ENCODE measurements around the gene ZRANB3. TPM values are rescaled to one million over a fixed set of nuclear protein-coding genes. Genes with fewer than 3 reads are reported as not detected.

The ZRANB3 gene
- total and polyA plus RNA-seq, 2 experiments from 2014 or later, result 10.5 to 16.8 TPM

DNA sequence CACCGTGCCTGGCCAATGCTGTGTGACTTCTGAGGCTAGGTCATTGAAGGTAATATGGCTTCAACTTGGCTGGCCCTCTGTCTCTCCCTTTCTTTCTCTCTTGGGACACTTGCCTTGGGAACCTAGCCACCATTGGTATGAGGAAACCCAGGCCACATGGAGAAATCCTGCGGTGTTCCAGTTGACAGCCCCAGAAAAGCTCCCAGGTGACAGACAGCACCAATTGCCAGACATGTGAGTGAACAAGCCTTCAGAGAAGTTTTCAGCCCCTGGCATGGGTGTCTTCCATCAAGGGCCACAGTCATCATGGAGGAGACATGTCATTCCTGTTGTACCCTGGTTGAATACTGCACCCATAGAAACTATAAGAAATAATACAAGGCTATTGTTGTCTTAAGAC lies 292.4 kb downstream of the ZRANB3 start (continued):
- TF ChIP-seq, protein P1, sequence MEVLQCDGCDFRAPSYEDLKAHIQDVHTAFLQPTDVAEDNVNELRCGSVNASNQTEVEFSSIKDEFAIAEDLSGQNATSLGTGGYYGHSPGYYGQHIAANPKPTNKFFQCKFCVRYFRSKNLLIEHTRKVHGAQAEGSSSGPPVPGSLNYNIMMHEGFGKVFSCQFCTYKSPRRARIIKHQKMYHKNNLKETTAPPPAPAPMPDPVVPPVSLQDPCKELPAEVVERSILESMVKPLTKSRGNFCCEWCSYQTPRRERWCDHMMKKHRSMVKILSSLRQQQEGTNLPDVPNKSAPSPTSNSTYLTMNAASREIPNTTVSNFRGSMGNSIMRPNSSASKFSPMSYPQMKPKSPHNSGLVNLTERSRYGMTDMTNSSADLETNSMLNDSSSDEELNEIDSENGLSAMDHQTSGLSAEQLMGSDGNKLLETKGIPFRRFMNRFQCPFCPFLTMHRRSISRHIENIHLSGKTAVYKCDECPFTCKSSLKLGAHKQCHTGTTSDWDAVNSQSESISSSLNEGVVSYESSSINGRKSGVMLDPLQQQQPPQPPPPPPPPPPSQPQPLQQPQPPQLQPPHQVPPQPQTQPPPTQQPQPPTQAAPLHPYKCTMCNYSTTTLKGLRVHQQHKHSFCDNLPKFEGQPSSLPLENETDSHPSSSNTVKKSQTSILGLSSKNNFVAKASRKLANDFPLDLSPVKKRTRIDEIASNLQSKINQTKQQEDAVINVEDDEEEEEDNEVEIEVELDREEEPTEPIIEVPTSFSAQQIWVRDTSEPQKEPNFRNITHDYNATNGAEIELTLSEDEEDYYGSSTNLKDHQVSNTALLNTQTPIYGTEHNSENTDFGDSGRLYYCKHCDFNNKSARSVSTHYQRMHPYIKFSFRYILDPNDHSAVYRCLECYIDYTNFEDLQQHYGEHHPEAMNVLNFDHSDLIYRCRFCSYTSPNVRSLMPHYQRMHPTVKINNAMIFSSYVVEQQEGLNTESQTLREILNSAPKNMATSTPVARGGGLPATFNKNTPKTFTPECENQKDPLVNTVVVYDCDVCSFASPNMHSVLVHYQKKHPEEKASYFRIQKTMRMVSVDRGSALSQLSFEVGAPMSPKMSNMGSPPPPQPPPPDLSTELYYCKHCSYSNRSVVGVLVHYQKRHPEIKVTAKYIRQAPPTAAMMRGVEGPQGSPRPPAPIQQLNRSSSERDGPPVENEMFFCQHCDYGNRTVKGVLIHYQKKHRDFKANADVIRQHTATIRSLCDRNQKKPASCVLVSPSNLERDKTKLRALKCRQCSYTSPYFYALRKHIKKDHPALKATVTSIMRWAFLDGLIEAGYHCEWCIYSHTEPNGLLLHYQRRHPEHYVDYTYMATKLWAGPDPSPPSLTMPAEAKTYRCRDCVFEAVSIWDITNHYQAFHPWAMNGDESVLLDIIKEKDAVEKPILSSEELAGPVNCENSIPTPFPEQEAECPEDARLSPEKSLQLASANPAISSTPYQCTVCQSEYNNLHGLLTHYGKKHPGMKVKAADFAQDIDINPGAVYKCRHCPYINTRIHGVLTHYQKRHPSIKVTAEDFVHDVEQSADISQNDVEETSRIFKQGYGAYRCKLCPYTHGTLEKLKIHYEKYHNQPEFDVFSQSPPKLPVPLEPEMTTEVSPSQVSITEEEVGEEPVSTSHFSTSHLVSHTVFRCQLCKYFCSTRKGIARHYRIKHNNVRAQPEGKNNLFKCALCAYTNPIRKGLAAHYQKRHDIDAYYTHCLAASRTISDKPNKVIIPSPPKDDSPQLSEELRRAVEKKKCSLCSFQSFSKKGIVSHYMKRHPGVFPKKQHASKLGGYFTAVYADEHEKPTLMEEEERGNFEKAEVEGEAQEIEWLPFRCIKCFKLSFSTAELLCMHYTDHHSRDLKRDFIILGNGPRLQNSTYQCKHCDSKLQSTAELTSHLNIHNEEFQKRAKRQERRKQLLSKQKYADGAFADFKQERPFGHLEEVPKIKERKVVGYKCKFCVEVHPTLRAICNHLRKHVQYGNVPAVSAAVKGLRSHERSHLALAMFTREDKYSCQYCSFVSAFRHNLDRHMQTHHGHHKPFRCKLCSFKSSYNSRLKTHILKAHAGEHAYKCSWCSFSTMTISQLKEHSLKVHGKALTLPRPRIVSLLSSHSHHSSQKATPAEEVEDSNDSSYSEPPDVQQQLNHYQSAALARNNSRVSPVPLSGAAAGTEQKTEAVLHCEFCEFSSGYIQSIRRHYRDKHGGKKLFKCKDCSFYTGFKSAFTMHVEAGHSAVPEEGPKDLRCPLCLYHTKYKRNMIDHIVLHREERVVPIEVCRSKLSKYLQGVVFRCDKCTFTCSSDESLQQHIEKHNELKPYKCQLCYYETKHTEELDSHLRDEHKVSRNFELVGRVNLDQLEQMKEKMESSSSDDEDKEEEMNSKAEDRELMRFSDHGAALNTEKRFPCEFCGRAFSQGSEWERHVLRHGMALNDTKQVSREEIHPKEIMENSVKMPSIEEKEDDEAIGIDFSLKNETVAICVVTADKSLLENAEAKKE (CRISPR knock-in tag; IDR thresholded peaks at IDR 0.05), result no peak
- TF ChIP-seq JUNB (IDR thresholded peaks at IDR 0.05; ENCODE audit: unreplicated experiment), result no peak

DNA sequence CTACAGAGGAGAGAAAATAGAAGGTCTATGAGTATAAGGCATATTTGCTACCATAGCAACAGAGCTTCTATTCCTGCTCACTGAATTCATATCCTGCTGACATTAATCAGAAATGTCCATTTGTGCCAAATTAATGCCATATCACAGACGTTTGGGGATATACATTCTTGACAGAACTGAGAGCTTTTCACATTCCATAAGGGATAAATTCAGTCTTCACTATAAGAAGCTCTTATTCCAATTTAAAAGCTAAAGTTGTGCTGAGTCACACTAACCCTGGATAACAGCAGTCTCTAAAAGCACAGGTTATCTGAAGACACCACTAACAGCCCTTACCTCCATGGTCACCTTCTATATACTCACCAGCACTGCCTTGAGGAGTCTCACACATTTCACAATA lies 300.9 kb downstream of the ZRANB3 start:
- Histone ChIP-seq H3K9me2 (ENCODE audit: insufficient read depth) (no peaks in the 10 kb centered on the region; the same call in 1 of the 2 replicates), H3K4me2 (no peak overlapping the region), H3F3A (replicated peaks; ENCODE audit: low read depth) (no peaks in the 10 kb centered on the region), H4K20me1 (replicated peaks; ENCODE audit: insufficient read depth) (no peaks in the 10 kb centered on the region), H3K79me2 (replicated peaks; ENCODE audit: insufficient read depth) (no peaks in the 10 kb centered on the region), H3K4me1 (ENCODE audit: insufficient read depth) (no peaks in the 10 kb centered on the region), H3K27ac (ENCODE audit: low read depth) (no peak overlapping the region), H2AFZ (no peak overlapping the region), H3K36me3 (ENCODE audit: insufficient read depth) (peaks cover 3% of the 10 kb centered on the region; the same call in 1 of the 2 replicates), H3K4me3 (no peak overlapping the region), H3K27me3 (ENCODE audit: insufficient read depth) (no peaks in the 10 kb centered on the region)
- peaks cover 25% of the 10 kb centered on the region for H3K9me3 Mint-ChIP-seq
- H3K36me3 Mint-ChIP-seq (ENCODE audit: low read depth), result peaks cover 26% of the 10 kb centered on the region
- peaks cover 4% of the 10 kb centered on the region for H3K27me3 Mint-ChIP-seq (ENCODE audit: insufficient read depth, low read depth, poor library complexity)
- no peaks in the 10 kb centered on the region for H3K4me1 Mint-ChIP-seq
- no peak overlapping the region for H3K27ac Mint-ChIP-seq
- ATAC-seq (no peak), DNase-seq (ENCODE audit: low spot score) (no peak)
- H3K4me3 Mint-ChIP-seq, result no peak overlapping the region
- TF ChIP-seq, protein P2, sequence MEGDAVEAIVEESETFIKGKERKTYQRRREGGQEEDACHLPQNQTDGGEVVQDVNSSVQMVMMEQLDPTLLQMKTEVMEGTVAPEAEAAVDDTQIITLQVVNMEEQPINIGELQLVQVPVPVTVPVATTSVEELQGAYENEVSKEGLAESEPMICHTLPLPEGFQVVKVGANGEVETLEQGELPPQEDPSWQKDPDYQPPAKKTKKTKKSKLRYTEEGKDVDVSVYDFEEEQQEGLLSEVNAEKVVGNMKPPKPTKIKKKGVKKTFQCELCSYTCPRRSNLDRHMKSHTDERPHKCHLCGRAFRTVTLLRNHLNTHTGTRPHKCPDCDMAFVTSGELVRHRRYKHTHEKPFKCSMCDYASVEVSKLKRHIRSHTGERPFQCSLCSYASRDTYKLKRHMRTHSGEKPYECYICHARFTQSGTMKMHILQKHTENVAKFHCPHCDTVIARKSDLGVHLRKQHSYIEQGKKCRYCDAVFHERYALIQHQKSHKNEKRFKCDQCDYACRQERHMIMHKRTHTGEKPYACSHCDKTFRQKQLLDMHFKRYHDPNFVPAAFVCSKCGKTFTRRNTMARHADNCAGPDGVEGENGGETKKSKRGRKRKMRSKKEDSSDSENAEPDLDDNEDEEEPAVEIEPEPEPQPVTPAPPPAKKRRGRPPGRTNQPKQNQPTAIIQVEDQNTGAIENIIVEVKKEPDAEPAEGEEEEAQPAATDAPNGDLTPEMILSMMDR (conservative IDR thresholded peaks at IDR 0.05; ENCODE audit: low read depth in 2 of 2), result no peak
- TF ChIP-seq, protein P3, sequence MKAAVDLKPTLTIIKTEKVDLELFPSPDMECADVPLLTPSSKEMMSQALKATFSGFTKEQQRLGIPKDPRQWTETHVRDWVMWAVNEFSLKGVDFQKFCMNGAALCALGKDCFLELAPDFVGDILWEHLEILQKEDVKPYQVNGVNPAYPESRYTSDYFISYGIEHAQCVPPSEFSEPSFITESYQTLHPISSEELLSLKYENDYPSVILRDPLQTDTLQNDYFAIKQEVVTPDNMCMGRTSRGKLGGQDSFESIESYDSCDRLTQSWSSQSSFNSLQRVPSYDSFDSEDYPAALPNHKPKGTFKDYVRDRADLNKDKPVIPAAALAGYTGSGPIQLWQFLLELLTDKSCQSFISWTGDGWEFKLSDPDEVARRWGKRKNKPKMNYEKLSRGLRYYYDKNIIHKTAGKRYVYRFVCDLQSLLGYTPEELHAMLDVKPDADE (IDR thresholded peaks at IDR 0.05), result no peak
- TF ChIP-seq STAT1 (IDR thresholded peaks at IDR 0.05; ENCODE audit: unreplicated experiment) (no peak), ZNF114 (CRISPR knock-in tag; IDR thresholded peaks at IDR 0.05) (no peak), CREB1 (CRISPR knock-in tag; IDR thresholded peaks at IDR 0.05; ENCODE audit: low read depth) (no peak)
- TF ChIP-seq, protein P1 (CRISPR knock-in tag; IDR thresholded peaks at IDR 0.05), result no peak

Data from GM23338 (cell line).